Measurements from ENCODE around the gene ZNF529.

Gene ZNF529

GRCh38 chr19:36514012-36514612 is 59.0 kb downstream of the ZNF529 start:
- DNase-seq (ENCODE audit: low read depth) = no peak

DNA sequence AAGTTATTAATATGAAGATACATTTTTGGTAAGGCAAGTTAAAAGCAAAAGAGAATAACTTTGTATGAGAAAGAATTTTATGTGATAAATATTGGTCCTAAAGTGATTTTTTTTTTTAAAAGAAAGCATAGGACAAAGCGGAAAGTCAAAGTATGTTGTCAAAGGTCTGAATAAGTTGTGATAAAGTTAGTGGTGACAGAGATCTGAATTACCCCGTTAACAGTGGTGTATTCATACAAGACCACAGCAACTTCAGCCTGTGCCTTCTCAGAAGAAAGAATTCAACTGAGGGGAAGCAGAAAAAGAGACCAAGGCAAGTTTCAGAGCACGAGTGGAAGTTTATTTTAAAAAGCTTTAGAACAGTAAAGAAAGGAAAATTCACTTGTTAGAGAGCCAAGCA is 64.8 kb downstream of the ZNF529 start:
- DNase-seq (ENCODE audit: low read depth) = no peak

DNA sequence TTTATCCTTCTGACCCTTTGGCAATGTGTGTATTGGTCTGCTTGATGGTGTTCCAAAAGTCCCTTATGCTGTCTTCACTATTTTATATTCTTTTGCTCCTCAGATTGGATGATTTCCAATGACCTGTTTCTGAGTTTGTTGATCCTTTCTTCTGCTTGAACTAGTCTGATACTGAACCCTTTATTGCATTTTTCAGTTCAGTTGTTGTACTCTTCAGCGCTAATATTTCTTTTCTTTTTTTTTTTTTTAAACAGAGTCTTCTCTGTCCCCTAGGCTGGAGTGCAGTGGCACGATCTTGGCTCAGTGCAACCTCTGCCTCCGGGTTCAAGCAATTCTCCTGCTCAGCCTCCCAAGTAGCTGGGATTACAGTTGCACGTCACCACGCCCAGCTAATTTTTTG is 71.1 kb downstream of the ZNF529 start:
- no peak for DNase-seq (ENCODE audit: low read depth)

GRCh38 chr19:36497001-36497400 is 76.1 kb downstream of the ZNF529 start:
- DNase-seq (ENCODE audit: low read depth) = no peak

All from T follicular helper cell (primary cell).